ENCODE measurements around the gene ZNF564. TPM values are rescaled to one million over a fixed set of nuclear protein-coding genes. Genes with fewer than 3 reads are reported as not detected.

The ZNF564 gene
- total and polyA plus RNA-seq, 2 of the 8 experiments (the other 6 are each of a cell fraction or from before 2014, with no cell fraction given) = 0.89 to 10.4 TPM

DNA sequence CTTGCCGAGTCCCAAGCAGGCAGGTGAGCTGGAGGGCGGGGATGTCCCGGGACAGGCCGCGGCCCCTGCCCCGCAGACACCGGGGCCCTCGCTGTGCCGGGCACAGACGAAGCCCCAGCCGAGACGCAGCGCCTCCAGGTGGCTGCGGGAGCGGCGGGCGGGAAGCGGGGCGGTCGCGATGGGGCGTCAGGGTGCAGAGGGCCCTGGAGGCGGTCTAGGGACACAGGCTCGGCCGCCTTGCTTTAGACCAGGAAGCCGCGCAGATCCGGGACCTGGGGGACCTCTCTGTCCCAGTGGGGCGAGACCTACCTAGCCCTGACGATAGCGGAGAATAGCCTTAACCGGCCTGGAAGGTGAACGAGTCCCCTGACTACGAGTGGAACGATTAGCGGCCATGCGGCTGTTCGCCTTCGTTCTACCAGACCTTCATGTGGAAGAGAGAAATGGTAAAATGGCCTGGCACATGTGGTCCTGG lies 4.2 kb upstream of the ZNF564 start (continued):
- TF ChIP-seq, protein P1, sequence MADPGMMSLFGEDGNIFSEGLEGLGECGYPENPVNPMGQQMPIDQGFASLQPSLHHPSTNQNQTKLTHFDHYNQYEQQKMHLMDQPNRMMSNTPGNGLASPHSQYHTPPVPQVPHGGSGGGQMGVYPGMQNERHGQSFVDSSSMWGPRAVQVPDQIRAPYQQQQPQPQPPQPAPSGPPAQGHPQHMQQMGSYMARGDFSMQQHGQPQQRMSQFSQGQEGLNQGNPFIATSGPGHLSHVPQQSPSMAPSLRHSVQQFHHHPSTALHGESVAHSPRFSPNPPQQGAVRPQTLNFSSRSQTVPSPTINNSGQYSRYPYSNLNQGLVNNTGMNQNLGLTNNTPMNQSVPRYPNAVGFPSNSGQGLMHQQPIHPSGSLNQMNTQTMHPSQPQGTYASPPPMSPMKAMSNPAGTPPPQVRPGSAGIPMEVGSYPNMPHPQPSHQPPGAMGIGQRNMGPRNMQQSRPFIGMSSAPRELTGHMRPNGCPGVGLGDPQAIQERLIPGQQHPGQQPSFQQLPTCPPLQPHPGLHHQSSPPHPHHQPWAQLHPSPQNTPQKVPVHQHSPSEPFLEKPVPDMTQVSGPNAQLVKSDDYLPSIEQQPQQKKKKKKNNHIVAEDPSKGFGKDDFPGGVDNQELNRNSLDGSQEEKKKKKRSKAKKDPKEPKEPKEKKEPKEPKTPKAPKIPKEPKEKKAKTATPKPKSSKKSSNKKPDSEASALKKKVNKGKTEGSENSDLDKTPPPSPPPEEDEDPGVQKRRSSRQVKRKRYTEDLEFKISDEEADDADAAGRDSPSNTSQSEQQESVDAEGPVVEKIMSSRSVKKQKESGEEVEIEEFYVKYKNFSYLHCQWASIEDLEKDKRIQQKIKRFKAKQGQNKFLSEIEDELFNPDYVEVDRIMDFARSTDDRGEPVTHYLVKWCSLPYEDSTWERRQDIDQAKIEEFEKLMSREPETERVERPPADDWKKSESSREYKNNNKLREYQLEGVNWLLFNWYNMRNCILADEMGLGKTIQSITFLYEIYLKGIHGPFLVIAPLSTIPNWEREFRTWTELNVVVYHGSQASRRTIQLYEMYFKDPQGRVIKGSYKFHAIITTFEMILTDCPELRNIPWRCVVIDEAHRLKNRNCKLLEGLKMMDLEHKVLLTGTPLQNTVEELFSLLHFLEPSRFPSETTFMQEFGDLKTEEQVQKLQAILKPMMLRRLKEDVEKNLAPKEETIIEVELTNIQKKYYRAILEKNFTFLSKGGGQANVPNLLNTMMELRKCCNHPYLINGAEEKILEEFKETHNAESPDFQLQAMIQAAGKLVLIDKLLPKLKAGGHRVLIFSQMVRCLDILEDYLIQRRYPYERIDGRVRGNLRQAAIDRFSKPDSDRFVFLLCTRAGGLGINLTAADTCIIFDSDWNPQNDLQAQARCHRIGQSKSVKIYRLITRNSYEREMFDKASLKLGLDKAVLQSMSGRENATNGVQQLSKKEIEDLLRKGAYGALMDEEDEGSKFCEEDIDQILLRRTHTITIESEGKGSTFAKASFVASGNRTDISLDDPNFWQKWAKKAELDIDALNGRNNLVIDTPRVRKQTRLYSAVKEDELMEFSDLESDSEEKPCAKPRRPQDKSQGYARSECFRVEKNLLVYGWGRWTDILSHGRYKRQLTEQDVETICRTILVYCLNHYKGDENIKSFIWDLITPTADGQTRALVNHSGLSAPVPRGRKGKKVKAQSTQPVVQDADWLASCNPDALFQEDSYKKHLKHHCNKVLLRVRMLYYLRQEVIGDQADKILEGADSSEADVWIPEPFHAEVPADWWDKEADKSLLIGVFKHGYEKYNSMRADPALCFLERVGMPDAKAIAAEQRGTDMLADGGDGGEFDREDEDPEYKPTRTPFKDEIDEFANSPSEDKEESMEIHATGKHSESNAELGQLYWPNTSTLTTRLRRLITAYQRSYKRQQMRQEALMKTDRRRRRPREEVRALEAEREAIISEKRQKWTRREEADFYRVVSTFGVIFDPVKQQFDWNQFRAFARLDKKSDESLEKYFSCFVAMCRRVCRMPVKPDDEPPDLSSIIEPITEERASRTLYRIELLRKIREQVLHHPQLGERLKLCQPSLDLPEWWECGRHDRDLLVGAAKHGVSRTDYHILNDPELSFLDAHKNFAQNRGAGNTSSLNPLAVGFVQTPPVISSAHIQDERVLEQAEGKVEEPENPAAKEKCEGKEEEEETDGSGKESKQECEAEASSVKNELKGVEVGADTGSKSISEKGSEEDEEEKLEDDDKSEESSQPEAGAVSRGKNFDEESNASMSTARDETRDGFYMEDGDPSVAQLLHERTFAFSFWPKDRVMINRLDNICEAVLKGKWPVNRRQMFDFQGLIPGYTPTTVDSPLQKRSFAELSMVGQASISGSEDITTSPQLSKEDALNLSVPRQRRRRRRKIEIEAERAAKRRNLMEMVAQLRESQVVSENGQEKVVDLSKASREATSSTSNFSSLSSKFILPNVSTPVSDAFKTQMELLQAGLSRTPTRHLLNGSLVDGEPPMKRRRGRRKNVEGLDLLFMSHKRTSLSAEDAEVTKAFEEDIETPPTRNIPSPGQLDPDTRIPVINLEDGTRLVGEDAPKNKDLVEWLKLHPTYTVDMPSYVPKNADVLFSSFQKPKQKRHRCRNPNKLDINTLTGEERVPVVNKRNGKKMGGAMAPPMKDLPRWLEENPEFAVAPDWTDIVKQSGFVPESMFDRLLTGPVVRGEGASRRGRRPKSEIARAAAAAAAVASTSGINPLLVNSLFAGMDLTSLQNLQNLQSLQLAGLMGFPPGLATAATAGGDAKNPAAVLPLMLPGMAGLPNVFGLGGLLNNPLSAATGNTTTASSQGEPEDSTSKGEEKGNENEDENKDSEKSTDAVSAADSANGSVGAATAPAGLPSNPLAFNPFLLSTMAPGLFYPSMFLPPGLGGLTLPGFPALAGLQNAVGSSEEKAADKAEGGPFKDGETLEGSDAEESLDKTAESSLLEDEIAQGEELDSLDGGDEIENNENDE (IDR thresholded peaks at IDR 0.05; ENCODE audit: insufficient replicate concordance, low read length) = no peak
- TF ChIP-seq HDAC6 (IDR thresholded peaks at IDR 0.05; ENCODE audit: low read depth, low read length) (no peak), POLR2AphosphoS5 (IDR thresholded peaks at IDR 0.05; ENCODE audit: low read depth, low read length) (no peak), BACH1 (IDR thresholded peaks at IDR 0.05; ENCODE audit: low read length) (no peak), NRF1 (IDR thresholded peaks at IDR 0.05; ENCODE audit: low read depth, low read length) (no peak), GTF2F1 (IDR thresholded peaks at IDR 0.05; ENCODE audit: borderline replicate concordance, low read depth, low read length) (no peak), PHF8 (conservative IDR thresholded peaks at IDR 0.05; ENCODE audit: low read depth, low read length) (no peak), ATF2 (IDR thresholded peaks at IDR 0.05; ENCODE audit: low read length) (no peak), TEAD4 (IDR thresholded peaks at IDR 0.05; ENCODE audit: low read depth, low read length) (no peak)
- TF ChIP-seq, protein P2, sequence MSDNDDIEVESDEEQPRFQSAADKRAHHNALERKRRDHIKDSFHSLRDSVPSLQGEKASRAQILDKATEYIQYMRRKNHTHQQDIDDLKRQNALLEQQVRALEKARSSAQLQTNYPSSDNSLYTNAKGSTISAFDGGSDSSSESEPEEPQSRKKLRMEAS (IDR thresholded peaks at IDR 0.05) = peak; percentile 55
